Activated CD8-positive, alpha-beta memory T cell treated with anti-CD3 and anti-CD28 coated beads, Interleukin-2, amount 50 U/mL, for 1 hour (primary cell): Measurements from ENCODE around the gene FOXJ1.

ENCODE experiments used
- DNase-seq: peaks from one replicate; pipeline ENCODE4 v3.0.0-alpha.2; 2020; ENCODE audit errors: extremely low read depth

FOXJ1 gene

GRCh38 chr17:76160896-76161528 is 20.0 kb upstream of the FOXJ1 start:
- DNase-seq: no peak

GRCh38 chr17:76159157-76159556 is 18.1 kb upstream of the FOXJ1 start:
- DNase-seq: no peak

GRCh38 chr17:76157759-76158158 is 16.7 kb upstream of the FOXJ1 start:
- no peak for DNase-seq

- no peak for DNase-seq
Measured at GRCh38 chr17:76156662-76156991, 15.6 kb upstream of the FOXJ1 start.

- DNase-seq: no peak
Measured at GRCh38 chr17:76155988-76156661, 15.1 kb upstream of the FOXJ1 start.

- DNase-seq: no peak
Measured at GRCh38 chr17:76154936-76155845, 14.1 kb upstream of the FOXJ1 start.

- no peak for DNase-seq
Measured at GRCh38 chr17:76154292-76154691, 13.2 kb upstream of the FOXJ1 start.

- DNase-seq: no peak
Measured at GRCh38 chr17:76153640-76154039, 12.6 kb upstream of the FOXJ1 start.

GRCh38 chr17:76153202-76153601 is 12.2 kb upstream of the FOXJ1 start:
- no peak for DNase-seq

GRCh38 chr17:76152591-76152990 is 11.5 kb upstream of the FOXJ1 start:
- DNase-seq: no peak

GRCh38 chr17:76151896-76152454 is 10.9 kb upstream of the FOXJ1 start:
- no peak for DNase-seq

- DNase-seq: no peak
Measured at GRCh38 chr17:76150712-76151622, 9.9 kb upstream of the FOXJ1 start.

GRCh38 chr17:76149214-76149613 is 8.2 kb upstream of the FOXJ1 start:
- DNase-seq: no peak

GRCh38 chr17:76148015-76148326 is 6.9 kb upstream of the FOXJ1 start:
- DNase-seq: no peak

GRCh38 chr17:76147211-76148014 is 6.4 kb upstream of the FOXJ1 start:
- DNase-seq: no peak

GRCh38 chr17:76146053-76146851 is 5.2 kb upstream of the FOXJ1 start:
- no peak for DNase-seq

- DNase-seq: no peak
Measured at GRCh38 chr17:76145231-76146052, 4.4 kb upstream of the FOXJ1 start.

- DNase-seq: no peak
Measured at GRCh38 chr17:76142585-76143041, 1.6 kb upstream of the FOXJ1 start.

- DNase-seq: no peak
Measured at GRCh38 chr17:76142039-76142584, 1.1 kb upstream of the FOXJ1 start.
